ENCODE results near the gene VIL1. TPM values are rescaled to one million over a fixed set of nuclear protein-coding genes. Genes with fewer than 3 reads are reported as not detected.

Gene VIL1
- not detected in 2 replicates for total RNA-seq

- TF ChIP-seq CTCF (conservative IDR thresholded peaks at IDR 0.05; ENCODE audit: low read depth, low read length) = no peak
- H3K4me3 ChIP-seq (ENCODE audit: low read depth, low read length) = no peak within 1 kb of the TSS
- no peak for DNase-seq (ENCODE audit: low read depth)
These were observed at the start of gene VIL1 for GRCh38 chr2:218418717-218419458. VIL1 (plus strand) TSS chr2:218419123; CDS start chr2:218423779, 4,656 bp downstream.

GRCh38 chr2:218369330-218369729, 49.6 kb upstream of the VIL1 start:
- TF ChIP-seq CTCF (conservative IDR thresholded peaks at IDR 0.05; ENCODE audit: low read depth, low read length) = no peak

GRCh38 chr2:218370410-218371063, 48.4 kb upstream of the VIL1 start:
- TF ChIP-seq CTCF (conservative IDR thresholded peaks at IDR 0.05; ENCODE audit: low read depth, low read length) = no peak
- H3K4me3 ChIP-seq (ENCODE audit: low read depth, low read length) = no peak overlapping the region
- DNase-seq (ENCODE audit: low read depth) = no peak

More at GRCh38 chr2:218369330-218369729, 49.6 kb upstream of the VIL1 start:
- no peak for DNase-seq (ENCODE audit: low read depth)
- no peak overlapping the region for H3K4me3 ChIP-seq (ENCODE audit: low read depth, low read length)

- no peak for TF ChIP-seq CTCF (conservative IDR thresholded peaks at IDR 0.05; ENCODE audit: low read depth, low read length)
- no peak overlapping the region for H3K4me3 ChIP-seq (ENCODE audit: low read depth, low read length)
- DNase-seq (ENCODE audit: low read depth) = no peak
These were observed 47.0 kb upstream of the VIL1 start for GRCh38 chr2:218371983-218372350.

- H3K4me3 ChIP-seq (ENCODE audit: low read depth, low read length) = no peak overlapping the region
- no peak for DNase-seq (ENCODE audit: low read depth)
- TF ChIP-seq CTCF (conservative IDR thresholded peaks at IDR 0.05; ENCODE audit: low read depth, low read length) = no peak
These were observed 44.1 kb upstream of the VIL1 start for GRCh38 chr2:218374795-218375194.

GRCh38 chr2:218375212-218375611, 43.7 kb upstream of the VIL1 start:
- DNase-seq (ENCODE audit: low read depth) = no peak
- TF ChIP-seq CTCF (conservative IDR thresholded peaks at IDR 0.05; ENCODE audit: low read depth, low read length) = no peak
- no peak overlapping the region for H3K4me3 ChIP-seq (ENCODE audit: low read depth, low read length)
